Measurements from ENCODE around the gene ALAS2. TPM values are rescaled to one million over a fixed set of nuclear protein-coding genes. Genes with fewer than 3 reads are reported as not detected.
A peak's percentile ranks its signal among the peaks of the same experiment; 100 is the strongest.
"Not testable (repeated sequence)": the region's sequence is repeated elsewhere in the genome, so short reads cannot be mapped to it uniquely, and the experiment has no call there.

ALAS2 gene, protein sequence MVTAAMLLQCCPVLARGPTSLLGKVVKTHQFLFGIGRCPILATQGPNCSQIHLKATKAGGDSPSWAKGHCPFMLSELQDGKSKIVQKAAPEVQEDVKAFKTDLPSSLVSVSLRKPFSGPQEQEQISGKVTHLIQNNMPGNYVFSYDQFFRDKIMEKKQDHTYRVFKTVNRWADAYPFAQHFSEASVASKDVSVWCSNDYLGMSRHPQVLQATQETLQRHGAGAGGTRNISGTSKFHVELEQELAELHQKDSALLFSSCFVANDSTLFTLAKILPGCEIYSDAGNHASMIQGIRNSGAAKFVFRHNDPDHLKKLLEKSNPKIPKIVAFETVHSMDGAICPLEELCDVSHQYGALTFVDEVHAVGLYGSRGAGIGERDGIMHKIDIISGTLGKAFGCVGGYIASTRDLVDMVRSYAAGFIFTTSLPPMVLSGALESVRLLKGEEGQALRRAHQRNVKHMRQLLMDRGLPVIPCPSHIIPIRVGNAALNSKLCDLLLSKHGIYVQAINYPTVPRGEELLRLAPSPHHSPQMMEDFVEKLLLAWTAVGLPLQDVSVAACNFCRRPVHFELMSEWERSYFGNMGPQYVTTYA
- total RNA-seq = not detected

DNA sequence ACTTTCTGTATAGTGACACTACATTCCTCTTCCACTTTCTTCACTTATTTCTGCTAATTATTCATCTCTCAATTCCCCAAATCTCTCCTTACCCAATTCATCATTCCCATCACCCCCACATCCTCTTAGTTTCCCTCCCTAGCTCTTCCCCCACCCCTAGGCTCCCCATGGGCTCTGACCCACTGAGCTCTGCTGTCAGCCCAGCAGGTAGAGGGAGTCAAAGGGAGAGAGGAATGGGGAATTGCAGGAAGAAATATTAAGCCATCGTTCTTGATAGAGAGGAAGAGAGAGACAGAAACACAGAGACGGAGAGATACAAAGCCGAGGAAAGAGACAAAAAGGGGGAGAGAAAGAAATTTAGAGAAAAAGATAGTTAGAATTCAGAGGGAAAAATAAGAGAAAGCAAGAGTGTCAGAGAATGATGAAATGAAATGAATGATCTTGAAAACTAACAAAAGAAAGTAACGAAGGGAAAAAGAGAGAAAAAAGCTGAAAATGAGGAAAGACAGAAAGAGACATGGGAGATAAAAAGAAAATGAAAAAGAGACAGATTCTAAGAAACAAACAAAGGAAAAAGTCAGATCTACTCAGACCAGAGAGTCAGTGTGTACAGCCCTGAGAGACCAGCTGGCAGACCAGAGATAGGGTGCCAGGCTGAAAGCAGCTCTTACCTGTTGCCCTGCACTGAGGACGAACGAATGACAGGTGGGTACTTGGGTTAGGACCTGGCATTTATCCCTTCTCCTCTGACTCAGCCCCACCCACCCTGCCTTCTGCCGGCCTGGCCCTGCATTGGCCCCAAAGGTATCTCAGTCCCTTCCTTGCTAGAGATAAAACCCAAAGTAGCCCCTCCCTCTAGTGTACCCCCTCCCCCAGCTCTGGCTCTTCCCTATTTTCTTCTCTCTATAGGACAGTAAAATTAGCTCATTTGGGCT is at the start of gene ALAS2:
Gene ALAS2, minus strand, starts transcription at position 707 of the 935 bp plus-strand sequence. CDS start 4,977 bp downstream, outside the sequence.
- POLR2A ChIA-PET = no interaction called here
- DNase-seq = no peak

GRCh38 chrX:55074851-55075467 is 44.2 kb upstream of the ALAS2 start, which contains the start of gene PAGE2B:
TSS of gene PAGE2B (plus strand) at chrX:55075030. CDS start at chrX:55076042, 1,012 bp downstream.
- no peak for DNase-seq
- ChIA-PET POLR2A (no interaction called here), CTCF (no interaction called here)
- ATAC-seq = no peak
- H3K27ac Mint-ChIP-seq = no peak within 1 kb of the TSS
- H3K9me3 Mint-ChIP-seq (ENCODE audit: insufficient read depth) = no peaks in the 10 kb centered on the region
- H3K4me3 Mint-ChIP-seq = no peak within 1 kb of the TSS
- H3K27me3 Mint-ChIP-seq (ENCODE audit: low read depth) = no peaks in the 10 kb centered on the region
- H3K36me3 Mint-ChIP-seq (ENCODE audit: low read depth) = no peaks in the 10 kb centered on the region
- no peaks in the 10 kb centered on the region for H3K4me1 Mint-ChIP-seq (ENCODE audit: low read depth)

More for the DNA sequence above, at the start of gene ALAS2:
- Mint-ChIP-seq H3K27me3 (ENCODE audit: low read depth) (no peaks in the 10 kb centered on the region), H3K4me3 (no peak within 1 kb of the TSS), H3K4me1 (ENCODE audit: low read depth) (no peaks in the 10 kb centered on the region), H3K9me3 (ENCODE audit: insufficient read depth) (no peaks in the 10 kb centered on the region), H3K27ac (no peak within 1 kb of the TSS), H3K36me3 (ENCODE audit: low read depth) (no peaks in the 10 kb centered on the region)
- ATAC-seq = no peak
- CTCF ChIA-PET = no interaction called here

GRCh38 chrX:55072286-55072685 is 41.5 kb upstream of the ALAS2 start:
- CTCF ChIA-PET = interaction anchor here (0.9 kb wide), 1 partner anchor 15 kb away, joined by 3 read pairs; no protein-coding TSS in a partner anchor
- DNase-seq (no peak), ATAC-seq (no peak)
- no peaks in the 10 kb centered on the region for H3K4me1 Mint-ChIP-seq (ENCODE audit: low read depth)
- H3K9me3 Mint-ChIP-seq (ENCODE audit: insufficient read depth) = no peaks in the 10 kb centered on the region
- H3K36me3 Mint-ChIP-seq (ENCODE audit: low read depth) = no peaks in the 10 kb centered on the region
- no peak overlapping the region for H3K4me3 Mint-ChIP-seq
- no peak overlapping the region for H3K27ac Mint-ChIP-seq
- no peaks in the 10 kb centered on the region for H3K27me3 Mint-ChIP-seq (ENCODE audit: low read depth)
- POLR2A ChIA-PET = no interaction called here

DNA sequence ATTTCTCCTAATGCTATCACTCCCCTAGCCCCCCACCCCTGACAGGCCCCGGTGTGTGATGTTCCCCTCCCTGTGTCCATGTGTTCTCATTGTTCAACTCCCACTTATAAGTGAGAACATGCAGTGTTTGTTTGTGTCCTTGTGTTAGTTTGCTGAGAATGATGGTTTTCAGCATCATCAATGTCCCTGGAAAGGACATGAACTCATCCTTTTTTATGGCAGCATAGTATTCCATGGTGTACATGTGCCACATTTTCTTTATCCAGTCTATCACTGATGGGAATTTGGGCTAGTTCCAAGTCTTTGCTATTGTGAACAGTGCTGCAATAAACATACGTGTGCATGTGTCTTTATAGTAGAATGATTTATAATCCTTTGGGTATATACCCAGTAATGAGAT is 36.4 kb upstream of the ALAS2 start:
- POLR2A ChIA-PET; H3K27me3 Mint-ChIP-seq (ENCODE audit: low read depth); H3K4me1 Mint-ChIP-seq (ENCODE audit: low read depth); H3K4me3 Mint-ChIP-seq; H3K36me3 Mint-ChIP-seq (ENCODE audit: low read depth); CTCF ChIA-PET; DNase-seq; H3K9me3 Mint-ChIP-seq (ENCODE audit: insufficient read depth); ATAC-seq; H3K27ac Mint-ChIP-seq: not testable (repeated sequence)

DNA sequence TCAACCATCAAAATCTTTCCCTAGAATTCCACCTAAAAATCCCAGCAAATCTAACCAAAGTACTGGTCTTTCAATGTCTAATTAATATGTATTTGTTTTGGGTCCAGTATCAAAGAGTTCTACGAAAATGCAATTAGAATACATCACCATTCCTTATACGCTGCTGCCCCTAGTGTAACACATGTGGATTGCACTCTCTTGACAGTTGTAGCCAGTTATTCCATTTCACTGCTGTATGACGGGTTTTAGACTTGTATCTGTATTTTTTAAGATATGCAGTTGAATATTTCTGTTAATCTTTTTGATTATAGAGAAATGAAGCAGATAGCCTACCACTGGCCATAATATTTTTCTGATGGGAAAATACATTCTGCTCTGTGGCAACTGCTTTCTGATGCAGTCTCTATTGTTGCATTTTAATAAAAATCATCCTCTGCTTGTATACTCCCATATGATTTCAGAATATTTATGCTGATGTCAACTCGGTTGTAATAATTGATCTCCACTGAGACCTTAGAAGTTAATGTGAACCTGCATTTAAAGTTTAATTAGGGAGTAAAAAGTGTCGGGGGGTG is 27.0 kb upstream of the ALAS2 start:
- CTCF ChIA-PET = interaction anchor here (0.9 to 1.3 kb wide), 8 partner anchors 13 to 1755 kb away, joined by 3 to 10 read pairs (median 4); partner anchors contain the start of gene APEX2
- Mint-ChIP-seq H3K9me3 (ENCODE audit: insufficient read depth) (no peaks in the 10 kb centered on the region), H3K27me3 (ENCODE audit: low read depth) (peaks cover 2% of the 10 kb centered on the region), H3K4me3 (peak overlapping the region; percentile 36), H3K4me1 (ENCODE audit: low read depth) (peaks cover 9% of the 10 kb centered on the region), H3K36me3 (ENCODE audit: low read depth) (no peaks in the 10 kb centered on the region), H3K27ac (no peak overlapping the region)
- ATAC-seq (peak; percentile 70), DNase-seq (peak; percentile 46)
- POLR2A ChIA-PET = interaction anchor here (1.0 kb wide), 1 partner anchor 58 kb away, joined by 4 read pairs; the partner anchor contains the start of gene APEX2

- DNase-seq (peak; percentile 22), ATAC-seq (peak; percentile 82)
- Mint-ChIP-seq H3K4me1 (ENCODE audit: low read depth) (peaks cover 9% of the 10 kb centered on the region), H3K27ac (no peak overlapping the region), H3K36me3 (ENCODE audit: low read depth) (no peaks in the 10 kb centered on the region), H3K27me3 (ENCODE audit: low read depth) (peaks cover 2% of the 10 kb centered on the region), H3K9me3 (ENCODE audit: insufficient read depth) (no peaks in the 10 kb centered on the region), H3K4me3 (peak overlapping the region; percentile 36)
- POLR2A ChIA-PET = interaction anchor here (1.0 kb wide), 1 partner anchor 57 kb away, joined by 4 read pairs; the partner anchor contains the start of gene APEX2
- CTCF ChIA-PET = interaction anchor here (0.9 to 1.3 kb wide), 8 partner anchors 12 to 1754 kb away, joined by 3 to 10 read pairs (median 4); partner anchors contain the start of gene APEX2
These were observed 26.3 kb upstream of the ALAS2 start for GRCh38 chrX:55056820-55057674.

- H3K9me3 Mint-ChIP-seq (ENCODE audit: insufficient read depth); CTCF ChIA-PET; H3K4me1 Mint-ChIP-seq (ENCODE audit: low read depth); POLR2A ChIA-PET; H3K36me3 Mint-ChIP-seq (ENCODE audit: low read depth); ATAC-seq; H3K27ac Mint-ChIP-seq; H3K4me3 Mint-ChIP-seq; H3K27me3 Mint-ChIP-seq (ENCODE audit: low read depth); DNase-seq: not testable (repeated sequence)
These were observed 19.8 kb upstream of the ALAS2 start for GRCh38 chrX:55050599-55050998.

- ATAC-seq (no peak), DNase-seq (no peak)
- Mint-ChIP-seq H3K36me3 (ENCODE audit: low read depth) (no peaks in the 10 kb centered on the region), H3K27ac (no peak overlapping the region), H3K4me3 (no peak overlapping the region), H3K9me3 (ENCODE audit: insufficient read depth) (no peaks in the 10 kb centered on the region), H3K4me1 (ENCODE audit: low read depth) (no peaks in the 10 kb centered on the region), H3K27me3 (ENCODE audit: low read depth) (no peaks in the 10 kb centered on the region)
- POLR2A ChIA-PET = no interaction called here
- CTCF ChIA-PET = no interaction called here
These were observed 10.7 kb upstream of the ALAS2 start for GRCh38 chrX:55041514-55041913.

DNA sequence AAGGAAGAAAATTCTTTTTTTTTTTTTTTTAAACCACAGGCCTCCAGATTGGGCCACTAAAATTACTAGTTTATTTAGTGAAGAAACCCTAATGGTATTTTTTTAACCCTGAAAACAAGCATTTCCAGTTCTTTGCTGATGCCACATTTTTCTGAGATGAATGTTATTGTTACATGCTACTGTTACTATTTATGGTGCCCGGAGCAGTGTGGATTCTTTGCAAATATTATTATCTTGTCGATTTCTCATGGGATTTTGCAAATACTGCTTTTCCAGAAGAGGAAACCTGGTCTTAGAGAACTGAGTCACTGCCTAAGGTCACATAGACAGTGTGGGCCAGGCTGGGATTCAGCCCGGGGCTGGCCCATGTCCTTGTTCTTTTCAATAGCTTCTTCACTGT is 8.7 kb upstream of the ALAS2 start:
- Mint-ChIP-seq H3K27me3 (ENCODE audit: low read depth) (no peaks in the 10 kb centered on the region), H3K4me1 (ENCODE audit: low read depth) (no peaks in the 10 kb centered on the region), H3K27ac (no peak overlapping the region), H3K4me3 (no peak overlapping the region), H3K9me3 (ENCODE audit: insufficient read depth) (no peaks in the 10 kb centered on the region), H3K36me3 (ENCODE audit: low read depth) (no peaks in the 10 kb centered on the region)
- ATAC-seq (no peak), DNase-seq (no peak)
- ChIA-PET CTCF (no interaction called here), POLR2A (no interaction called here)

DNA sequence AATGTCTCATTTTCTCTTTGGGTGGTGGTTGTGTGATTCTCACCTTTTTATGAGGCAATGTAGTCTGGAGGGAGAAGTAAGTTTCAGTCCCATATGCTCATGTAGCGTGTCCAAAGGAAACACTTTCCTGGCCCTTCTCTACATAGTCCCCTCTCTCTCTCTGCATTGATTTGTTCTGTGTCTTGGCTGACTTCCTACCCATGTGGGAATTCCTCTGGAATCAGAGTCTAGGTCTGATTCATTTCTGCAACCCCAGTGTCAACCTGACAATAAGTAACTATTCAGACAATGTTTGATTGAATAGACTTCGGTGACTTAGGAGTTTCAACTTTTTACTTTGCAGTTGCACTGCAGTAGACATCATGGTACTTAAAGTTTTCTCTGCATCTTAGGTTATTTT is 2.7 kb upstream of the ALAS2 start:
- Mint-ChIP-seq H3K4me3 (no peak overlapping the region), H3K9me3 (ENCODE audit: insufficient read depth) (no peaks in the 10 kb centered on the region), H3K4me1 (ENCODE audit: low read depth) (no peaks in the 10 kb centered on the region), H3K36me3 (ENCODE audit: low read depth) (no peaks in the 10 kb centered on the region), H3K27me3 (ENCODE audit: low read depth) (no peaks in the 10 kb centered on the region), H3K27ac (no peak overlapping the region)
- CTCF ChIA-PET = no interaction called here
- POLR2A ChIA-PET = no interaction called here
- ATAC-seq = no peak
- DNase-seq = no peak

Measured in activated CD8-positive, alpha-beta T cell treated with anti-CD3 and anti-CD28 coated beads, Interleukin-2, amount 10 ng/mL, durations not matched to agents 7 days and 5 days (primary cell).